ENCODE measurements around the gene PRKAR1B. TPM values are rescaled to one million over a fixed set of nuclear protein-coding genes. Genes with fewer than 3 reads are reported as not detected.

PRKAR1B gene
- total RNA-seq, 2 donors from 2014 or later: 15.6 to 18.4 TPM

GRCh38 chr7:550881-551614 lies 176.0 kb downstream of the PRKAR1B start:
- Histone ChIP-seq H3K4me1 (ENCODE audit: control insufficient read depth in 1 of 2, low read depth in 2 of 2) (peaks cover 0 to 5% of the 10 kb centered on the region in 2 donors), H3K27me3 (replicated peaks; ENCODE audit: insufficient read depth) (no peaks in the 10 kb centered on the region), H3K9me3 (no peaks in the 10 kb centered on the region), H3K27ac (no peak overlapping the region), H3K36me3 (no peaks in the 10 kb centered on the region), H3K4me3 (no peak overlapping the region)
- DNase-seq (ENCODE audit: low spot score) (no peak), ATAC-seq (ENCODE audit: insufficient number of reproducible peaks, low FRiP score, low read depth) (no peak)
- no peak for TF ChIP-seq CTCF (IDR thresholded peaks at IDR 0.05)

GRCh38 chr7:549891-550625 lies 177.0 kb downstream of the PRKAR1B start:
- DNase-seq (ENCODE audit: low spot score): no peak
- no peak overlapping the region for H3K27ac ChIP-seq
- H3K36me3 ChIP-seq: no peaks in the 10 kb centered on the region
- no peaks in the 10 kb centered on the region for H3K9me3 ChIP-seq
- TF ChIP-seq CTCF (IDR thresholded peaks at IDR 0.05): no peak
- no peak for ATAC-seq (ENCODE audit: insufficient number of reproducible peaks, low FRiP score, low read depth)
- H3K4me3 ChIP-seq: no peak overlapping the region
- H3K4me1 ChIP-seq (ENCODE audit: control insufficient read depth in 1 of 2, low read depth in 2 of 2): peaks cover 0 to 5% of the 10 kb centered on the region in 2 donors
- H3K27me3 ChIP-seq (replicated peaks; ENCODE audit: insufficient read depth): no peaks in the 10 kb centered on the region

- TF ChIP-seq CTCF (IDR thresholded peaks at IDR 0.05): no peak
- Histone ChIP-seq H3K27me3 (replicated peaks; ENCODE audit: insufficient read depth) (no peaks in the 10 kb centered on the region), H3K4me3 (no peak overlapping the region), H3K27ac (no peak overlapping the region), H3K9me3 (no peaks in the 10 kb centered on the region), H3K4me1 (ENCODE audit: control insufficient read depth in 1 of 2, low read depth in 2 of 2) (peaks cover 0 to 5% of the 10 kb centered on the region in 2 donors), H3K36me3 (no peaks in the 10 kb centered on the region)
- DNase-seq (ENCODE audit: low spot score) (no peak), ATAC-seq (ENCODE audit: insufficient number of reproducible peaks, low FRiP score, low read depth) (no peak)
Observed at GRCh38 chr7:549066-549890, 177.8 kb downstream of the PRKAR1B start.

DNA sequence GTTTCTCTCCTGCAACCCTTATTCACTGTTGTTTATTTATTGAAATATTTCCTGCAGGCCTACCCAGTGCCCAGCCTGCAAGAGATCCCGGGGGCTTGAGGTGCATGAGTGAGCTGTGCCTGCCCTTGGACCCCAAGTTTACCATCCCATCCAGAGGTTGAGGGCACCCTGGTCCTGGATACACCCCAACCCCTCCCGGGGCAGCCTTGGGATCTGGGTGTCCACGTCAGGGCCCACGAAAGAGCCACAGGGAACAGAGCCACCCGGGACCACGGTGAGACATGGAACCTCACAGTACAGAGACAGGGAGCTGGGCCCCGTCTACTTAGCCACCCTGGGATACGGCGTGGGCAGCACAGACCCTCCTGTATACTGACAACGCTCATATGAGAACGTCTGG lies 178.7 kb downstream of the PRKAR1B start:
- DNase-seq (ENCODE audit: low spot score) (no peak), ATAC-seq (ENCODE audit: insufficient number of reproducible peaks, low FRiP score, low read depth) (no peak)
- Histone ChIP-seq H3K27ac (no peak overlapping the region), H3K4me1 (ENCODE audit: control insufficient read depth in 1 of 2, low read depth in 2 of 2) (peaks cover 0 to 7% of the 10 kb centered on the region in 2 donors), H3K27me3 (replicated peaks; ENCODE audit: insufficient read depth) (no peaks in the 10 kb centered on the region), H3K4me3 (no peak overlapping the region), H3K36me3 (no peaks in the 10 kb centered on the region), H3K9me3 (no peaks in the 10 kb centered on the region)
- no peak for TF ChIP-seq CTCF (IDR thresholded peaks at IDR 0.05)

DNA sequence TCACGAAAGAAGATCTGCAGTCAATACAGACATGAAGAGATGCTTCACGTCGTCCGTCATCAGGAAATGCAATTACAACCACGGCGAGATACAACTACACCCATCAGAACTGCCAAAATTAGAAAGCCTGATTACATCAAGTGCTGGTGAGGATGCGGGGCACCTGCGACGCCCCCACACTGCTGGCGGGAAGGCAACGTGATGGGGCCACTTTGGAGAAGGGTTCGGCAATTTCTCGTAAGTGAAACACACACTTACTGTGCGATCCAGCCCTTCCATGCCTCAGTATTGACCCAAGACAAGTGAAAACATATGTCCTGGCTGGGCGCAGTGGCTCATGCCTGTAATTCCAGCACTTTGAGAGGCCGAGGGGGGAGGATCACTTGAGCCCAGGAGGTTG lies 181.6 kb downstream of the PRKAR1B start:
- H3K4me3 ChIP-seq: no peak overlapping the region
- no peaks in the 10 kb centered on the region for H3K9me3 ChIP-seq
- H3K27ac ChIP-seq: no peak overlapping the region
- no peak for TF ChIP-seq CTCF (IDR thresholded peaks at IDR 0.05)
- H3K4me1 ChIP-seq (ENCODE audit: control insufficient read depth in 1 of 2, low read depth in 2 of 2): peaks cover 11 to 26% of the 10 kb centered on the region in 2 donors
- ATAC-seq (ENCODE audit: insufficient number of reproducible peaks, low FRiP score, low read depth) (no peak), DNase-seq (ENCODE audit: low spot score) (no peak)
- no peaks in the 10 kb centered on the region for H3K27me3 ChIP-seq (replicated peaks; ENCODE audit: insufficient read depth)
- no peaks in the 10 kb centered on the region for H3K36me3 ChIP-seq

All from thoracic aorta (tissue), 2 donors.